Astrocyte of the cerebellum (primary cell): ENCODE results near the gene INTS2.

ENCODE experiments used
- DNase-seq: peaks from one replicate; pipeline ENCODE4 v3.0.0-alpha.2; 2011; ENCODE audit warnings: low read depth
- H3K4me3 ChIP-seq: 2 replicates; pipeline ENCODE4 v1.5.1; 2011; ENCODE audit warnings: mild to moderate bottlenecking, low read depth, low read length, moderate library complexity
- CTCF ChIP-seq: IDR thresholded peaks from 2 replicates; pipeline ENCODE4 v1.5.1; 2012; ENCODE audit warnings: low read length, low read depth, moderate library complexity, mild to moderate bottlenecking; ENCODE audit errors: missing control alignments
- in situ Hi-C: cut with HindIII; loops from 2 replicates; pipeline ENCODE4 v1.10.0; 2017; ENCODE audit warnings: low sequenced_read_pairs

The INTS2 gene

GRCh38 chr17:61852857-61853256 lies 74.9 kb downstream of the INTS2 start:
- in situ Hi-C loops, result no loop called here
- DNase-seq, result no peak
- no peak for TF ChIP-seq CTCF
- no peak overlapping the region for H3K4me3 ChIP-seq

GRCh38 chr17:61849674-61850073 lies 78.1 kb downstream of the INTS2 start:
- no peak for DNase-seq

GRCh38 chr17:61848896-61849295 lies 78.9 kb downstream of the INTS2 start:
- no peak for TF ChIP-seq CTCF
- DNase-seq, result no peak
- in situ Hi-C loops, result no loop called here
- H3K4me3 ChIP-seq, result no peak overlapping the region

More at GRCh38 chr17:61849674-61850073, 78.1 kb downstream of the INTS2 start:
- no peak overlapping the region for H3K4me3 ChIP-seq
- no peak for TF ChIP-seq CTCF
- in situ Hi-C loops, result no loop called here

GRCh38 chr17:61848247-61848646 lies 79.5 kb downstream of the INTS2 start:
- in situ Hi-C loops, result no loop called here
- no peak overlapping the region for H3K4me3 ChIP-seq
- no peak for TF ChIP-seq CTCF
- no peak for DNase-seq

- DNase-seq, result no peak
- TF ChIP-seq CTCF, result no peak
- H3K4me3 ChIP-seq, result no peak overlapping the region
- in situ Hi-C loops, result no loop called here
These were observed 80.1 kb downstream of the INTS2 start for GRCh38 chr17:61847659-61848058.

- in situ Hi-C loops, result no loop called here
- DNase-seq, result no peak
- no peak overlapping the region for H3K4me3 ChIP-seq
- TF ChIP-seq CTCF, result no peak
These were observed 80.9 kb downstream of the INTS2 start for GRCh38 chr17:61846761-61847375.
